K562 (cell line): ENCODE data around the gene MON1A. TPM values are rescaled to one million over a fixed set of nuclear protein-coding genes. Genes with fewer than 3 reads are reported as not detected.

Experiments used
- ATAC-seq: fragments of 200-7000 bp; cut with Tn5 transposase; 3 replicates; pipeline ENCODE4 v1.9.1; 2020; ENCODE audit warnings: moderate library complexity
- BruUV-seq: library from RNA; stranded (reverse); fragments of 400-500 nt; replicated peaks from 2 replicates; lab custom pipeline; 2021; lab: Mats Ljungman, UMichigan
- CTCF ChIA-PET: fragments of 300-600 bp; formaldehyde crosslinking; extraction: SDS; loops from one replicate; lab custom pipeline; 2021; ENCODE audit warnings: low intra/inter-chr PET ratio; lab: Yijun Ruan, JAX
- POLR2A ChIA-PET: fragments of 300-600, 350-650 bp; sonication (Branson Sonifier 250); formaldehyde crosslinking; extraction: SDS; loops from one replicate; lab custom pipeline; 2021; ENCODE audit warnings: antibody characterized with exemption, inconsistent platforms; lab: Yijun Ruan, JAX
- DNase-seq, 4 experiments: peaks; one replicate each; pipeline versions ENCODE4 v3.0.0 to v3.0.0-alpha.2; 2011 to 2018; ENCODE audit warnings: low spot score in 3 of 4, mixed read lengths in 3 of 4; ENCODE audit errors: extremely low read depth in 1 of 4
- FAIRE-seq: peaks from 2 replicates; lab custom pipeline; 2011; peaks lifted over from hg19 to GRCh38; lab: Jason Lieb, UNC
- H2AFZ ChIP-seq: 2 replicates; pipeline ENCODE4 v1.6.0; 2011; ENCODE audit warnings: low read depth, low read length, control low read depth, inconsistent platforms
- H3K27ac ChIP-seq: fragments of 200-600 bp; 3 replicates; pipeline ENCODE4 v1.8.0; 2011; ENCODE audit warnings: low read depth, mild to moderate bottlenecking, control low read depth, inconsistent platforms, low read length, moderate library complexity, mixed read lengths; ENCODE audit errors: extremely low read depth
- H3K27me3 ChIP-seq, 2 experiments: fragments of 300-600 bp in 1 of 2; 2 replicates in 1 of 2; 3 replicates in 1 of 2; pipeline versions ENCODE4 v1.6.0 to v1.8.0; 2011; ENCODE audit warnings: inconsistent platforms in 2 of 2, low read length in 2 of 2, mild to moderate bottlenecking in 1 of 2, mixed read lengths in 1 of 2, moderate library complexity in 1 of 2; ENCODE audit not compliant: control insufficient read depth in 2 of 2, insufficient read depth in 2 of 2
- H3K36me3 ChIP-seq: fragments of 300-600 bp; 3 replicates; pipeline ENCODE4 v1.8.0; 2011; ENCODE audit warnings: mild to moderate bottlenecking, low read length, inconsistent platforms; ENCODE audit not compliant: control insufficient read depth, insufficient read depth
- H3K4me1 ChIP-seq, 2 experiments: fragments of 200-600 bp in 1 of 2; replicated peaks in 1 of 2; 2 replicates in 1 of 2; 3 replicates in 1 of 2; pipeline versions ENCODE4 v1.5.1 to v1.8.0; 2011; ENCODE audit warnings: inconsistent platforms in 2 of 2, low read length in 2 of 2, mild to moderate bottlenecking in 1 of 2, mixed read lengths in 1 of 2, moderate library complexity in 1 of 2; ENCODE audit not compliant: control insufficient read depth in 2 of 2, insufficient read depth in 2 of 2
- H3K4me2 ChIP-seq: 2 replicates; pipeline ENCODE4 v1.6.1; 2011; ENCODE audit warnings: low read length, control low read depth, inconsistent platforms, mixed read lengths; ENCODE audit not compliant: insufficient read depth
- H3K4me3 ChIP-seq: fragments of 200-600 bp; sonication (generic), shearing (Covaris generic); 2 replicates; pipeline ENCODE4 v1.5.1; 2016; ENCODE audit warnings: control low read depth, inconsistent platforms
- H3K79me2 ChIP-seq: fragments of 200-600 bp; 3 replicates; pipeline ENCODE4 v1.8.0; 2011; ENCODE audit warnings: low read length, inconsistent platforms; ENCODE audit not compliant: control insufficient read depth, insufficient read depth
- H3K9ac ChIP-seq, 2 experiments: 2 replicates each; pipeline versions ENCODE4 v1.6.0 to v1.6.1; 2011; ENCODE audit warnings: low read depth in 2 of 2, low read length in 2 of 2, control low read depth in 1 of 2, inconsistent platforms in 1 of 2, mild to moderate bottlenecking in 1 of 2, mixed read lengths in 1 of 2; ENCODE audit not compliant: insufficient read depth in 1 of 2
- H3K9me1 ChIP-seq: one replicate; pipeline ENCODE4 v1.6.0; 2011; ENCODE audit warnings: inconsistent platforms, mild to moderate bottlenecking, low read length, moderate library complexity; ENCODE audit not compliant: control insufficient read depth, insufficient read depth
- H3K9me3 ChIP-seq: replicated peaks from 2 replicates; pipeline ENCODE4 v1.5.1; 2011; ENCODE audit warnings: low read depth, low read length, inconsistent platforms; ENCODE audit not compliant: control insufficient read depth, insufficient read depth
- H4K20me1 ChIP-seq: replicated peaks from 2 replicates; pipeline ENCODE4 v1.6.1; 2011; ENCODE audit warnings: low read length, inconsistent platforms, mixed read lengths; ENCODE audit not compliant: control insufficient read depth, insufficient read depth
- CTCF ChIP-seq, 3 experiments: IDR thresholded peaks in 2 of 3; conservative IDR thresholded peaks in 1 of 3; 2 replicates each; pipeline ENCODE4 v1.5.1; 2011 to 2012; ENCODE audit warnings: low read length in 3 of 3, mild to moderate bottlenecking in 3 of 3, control low read depth in 2 of 3, improper control_type of control experiment in 1 of 3, inconsistent platforms in 1 of 3, low read depth in 1 of 3, mixed read lengths in 1 of 3, moderate library complexity in 1 of 3; ENCODE audit not compliant: insufficient read depth in 2 of 3
- SIX5 ChIP-seq, 2 experiments: IDR thresholded peaks; 2 replicates each; pipeline ENCODE4 v1.6.1; 2011; ENCODE audit warnings: low read length in 2 of 2, borderline replicate concordance in 1 of 2, low read depth in 1 of 2, mild to moderate bottlenecking in 1 of 2, moderate library complexity in 1 of 2; ENCODE audit not compliant: insufficient read depth in 1 of 2
- SRSF1 ChIP-seq: fragments of 200-400 bp; formaldehyde crosslinking; IDR thresholded peaks from 2 replicates; pipeline ENCODE4 v1.6.1; 2017; ENCODE audit warnings: mild to moderate bottlenecking, low read depth, low read length, moderate library complexity
- ZFP1 ChIP-seq: fragments of 450-650 bp; formaldehyde crosslinking; IDR thresholded peaks from 2 replicates; pipeline ENCODE4 v1.4.0; 2020; ENCODE audit warnings: mild to moderate bottlenecking, mixed read lengths
- WGBS: fragments of 100-300 bp; shearing (Covaris generic); methylation state at CpG from one replicate; pipeline ENCODE4 v1.1.6; 2016; ENCODE audit warnings: low coverage, mixed read lengths; ENCODE audit not compliant: insufficient coverage; ENCODE audit errors: missing lambda C conversion rate; 5-methylcytosine and 5-hydroxymethylcytosine counted together
- in situ Hi-C: fragments of 300-500 bp; cut with MboI; formaldehyde crosslinking; loops from 4 replicates; pipeline ENCODE4 v1.15.0; 2018; ENCODE audit warnings: inconsistent platforms, mixed read lengths
- intact Hi-C: fragments of 100-400 bp; cut with micrococcal nuclease; formaldehyde crosslinking; loops from 2 replicates; pipeline ENCODE4 v1.14.2; 2022
- polyA plus RNA-seq, 8 experiments: library from polyadenylated mRNA; depleted of rRNA in 4 of 8; stranded (reverse) in 5 of 8; unstranded in 3 of 8; fragments of >200 nt; fragmentation: Nextera tagmentation in 2 of 8; fragmentation: Illumina TruSeq in 1 of 8; extraction: Ambion mirVana in 2 of 8; extraction: Trizol in 1 of 8; gene quantifications; 2 replicates each; pipeline versions ENCODE4 v1.2.1 to v1.2.3, GENCODE V29; 2011 to 2014; ENCODE audit warnings: inconsistent platforms in 1 of 8, missing spikeins in 1 of 8
- total RNA-seq, 7 experiments: library from RNA; depleted of rRNA in 6 of 7; stranded (reverse); fragments of >200 nt in 6 of 7; fragmentation: Illumina TruSeq in 2 of 7; extraction: Trizol in 2 of 7; gene quantifications; 2 replicates each; pipeline versions ENCODE4 v1.2.1 to v1.2.3, GENCODE V29; 2011 to 2021; ENCODE audit warnings: low replicate concordance in 1 of 7

Gene MON1A
- total and polyA plus RNA-seq, 9 of the 15 experiments (the other 6 are each of a cell fraction or from before 2014, with no cell fraction given), result 1.1 to 13.8 (median 6.8) TPM

DNA sequence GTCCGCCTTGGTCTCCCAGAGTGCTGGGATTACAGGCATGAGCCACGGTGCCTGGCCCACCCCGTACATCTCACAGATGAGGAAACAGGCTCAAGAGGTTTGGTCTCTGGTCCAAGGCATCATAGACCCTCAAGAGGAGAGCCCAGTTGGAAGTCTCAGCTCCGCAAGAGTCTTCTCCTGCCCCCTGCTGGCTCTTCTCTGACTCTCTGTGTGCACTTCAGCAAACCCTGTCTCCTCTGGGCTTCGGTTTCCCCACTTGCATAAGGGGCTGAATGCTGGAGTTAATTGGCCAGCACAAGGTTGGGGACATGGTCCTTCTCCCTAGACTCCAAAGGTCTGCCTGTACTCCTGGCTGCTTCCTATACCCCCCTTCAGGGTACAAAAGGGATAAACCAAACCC lies 29.8 kb downstream of the MON1A start (continued):
- TF ChIP-seq SIX5 (IDR thresholded peaks at IDR 0.05; ENCODE audit: borderline replicate concordance in 1 of 2, insufficient read depth in 1 of 2, low read depth in 1 of 2, low read length in 2 of 2), result no peak
- TF ChIP-seq ZFP1, result no peak

GRCh38 chr3:49898991-49899390 lies 30.6 kb downstream of the MON1A start:
- BruUV-seq, result no TSS peak
- WGBS, result 43% methylated on average over 4 of the region's 6 CpGs
- Histone ChIP-seq H4K20me1 (no peaks in the 10 kb centered on the region), H3K27me3 (no peaks in the 10 kb centered on the region), H3K9ac (peak overlapping the region in 1 of 2 experiments; percentile 52; a peak in 2 of 4 replicates), H3K27ac (no peak overlapping the region), H3K79me2 (peaks cover 8% of the 10 kb centered on the region; the same call in 2 of the 3 replicates), H3K4me1 (peaks cover 9 to 34% of the 10 kb centered on the region in 2 experiments; a peak in 4 of 5 replicates), H3K36me3 (peaks cover 4% of the 10 kb centered on the region; the same call in 1 of the 3 replicates), H3K4me3 (no peak overlapping the region), H3K4me2 (no peak overlapping the region), H2AFZ (no peak overlapping the region), H3K9me1 (no peaks in the 10 kb centered on the region), H3K9me3 (no peaks in the 10 kb centered on the region)
- no peak for DNase-seq
- no peak for FAIRE-seq
- ChIA-PET POLR2A (interaction anchor here (0.7 kb wide), 1 partner anchor 198 kb away, joined by 4 read pairs; no protein-coding TSS in a partner anchor), CTCF (no interaction called here)
- intact Hi-C loops, result no loop called here
- no peak for ATAC-seq
- in situ Hi-C loops, result no loop called here
- no peak for TF ChIP-seq SRSF1
- TF ChIP-seq CTCF (IDR thresholded peaks at IDR 0.05 in 2 of 3, conservative IDR thresholded peaks at IDR 0.05 in 1 of 3; ENCODE audit: insufficient read depth in 2 of 3, low read depth in 1 of 3, low read length in 3 of 3), result 0 out of 6 replicates have a peak, but pooled peaks of 1 of the 3 experiments have one; percentile 2
